ENCODE results near the gene NBPF19.
"Not testable (repeated sequence)": the region's sequence is repeated elsewhere in the genome, so short reads cannot be mapped to it uniquely, and the experiment has no call there.

DNA sequence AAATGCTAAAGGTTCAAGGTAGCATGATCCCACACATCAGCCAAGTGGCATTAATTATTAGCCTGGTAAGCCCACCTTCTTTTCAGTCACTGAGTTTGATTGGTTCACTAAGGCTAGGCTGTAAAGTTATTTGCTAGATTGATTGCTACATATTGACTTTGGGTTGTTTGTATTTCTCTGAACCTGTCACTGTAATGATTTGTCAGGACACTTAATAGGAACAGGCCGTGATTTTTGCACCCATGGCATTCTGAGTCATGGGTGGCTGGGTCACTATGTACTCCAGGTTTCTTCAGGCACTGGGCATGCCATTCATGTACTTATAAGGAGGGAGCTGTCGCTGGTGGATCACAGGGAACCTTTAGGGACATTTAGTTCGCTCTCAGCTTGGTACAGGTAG, 46.5 kb upstream of the NBPF19 start:
- TF ChIP-seq, protein P1, sequence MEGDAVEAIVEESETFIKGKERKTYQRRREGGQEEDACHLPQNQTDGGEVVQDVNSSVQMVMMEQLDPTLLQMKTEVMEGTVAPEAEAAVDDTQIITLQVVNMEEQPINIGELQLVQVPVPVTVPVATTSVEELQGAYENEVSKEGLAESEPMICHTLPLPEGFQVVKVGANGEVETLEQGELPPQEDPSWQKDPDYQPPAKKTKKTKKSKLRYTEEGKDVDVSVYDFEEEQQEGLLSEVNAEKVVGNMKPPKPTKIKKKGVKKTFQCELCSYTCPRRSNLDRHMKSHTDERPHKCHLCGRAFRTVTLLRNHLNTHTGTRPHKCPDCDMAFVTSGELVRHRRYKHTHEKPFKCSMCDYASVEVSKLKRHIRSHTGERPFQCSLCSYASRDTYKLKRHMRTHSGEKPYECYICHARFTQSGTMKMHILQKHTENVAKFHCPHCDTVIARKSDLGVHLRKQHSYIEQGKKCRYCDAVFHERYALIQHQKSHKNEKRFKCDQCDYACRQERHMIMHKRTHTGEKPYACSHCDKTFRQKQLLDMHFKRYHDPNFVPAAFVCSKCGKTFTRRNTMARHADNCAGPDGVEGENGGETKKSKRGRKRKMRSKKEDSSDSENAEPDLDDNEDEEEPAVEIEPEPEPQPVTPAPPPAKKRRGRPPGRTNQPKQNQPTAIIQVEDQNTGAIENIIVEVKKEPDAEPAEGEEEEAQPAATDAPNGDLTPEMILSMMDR (IDR thresholded peaks at IDR 0.05), result not testable (repeated sequence)
- not testable (repeated sequence) for TF ChIP-seq POLR2A (IDR thresholded peaks at IDR 0.05)
